SK-N-SH treated with all-trans-retinoic acid at 6 μM for 48 hours (cell line): ENCODE data around the gene SLC12A7.

Source experiments
- ATAC-seq: fragments of 200-7000 bp; cut with Tn5 transposase; 3 replicates; pipeline ENCODE4 v1.9.1; 2020; ENCODE audit warnings: mild to moderate bottlenecking, moderate library complexity
- ARNTL ChIP-seq: fragments of 450-650 bp; formaldehyde crosslinking; IDR thresholded peaks from 2 replicates; pipeline ENCODE4 v1.5.0; 2020; ENCODE audit warnings: low read depth, mild to moderate bottlenecking, moderate library complexity, borderline replicate concordance
- BACH2 ChIP-seq: fragments of 250-450 bp; sonication (Bioruptor Pico); IDR thresholded peaks from 2 replicates; pipeline ENCODE4 v1.9.0; 2021; ENCODE audit warnings: mild to moderate bottlenecking, borderline replicate concordance
- CREB5 ChIP-seq: fragments of 250-450 bp; sonication (Bioruptor Pico); IDR thresholded peaks from 2 replicates; pipeline ENCODE4 v1.5.1; 2020; ENCODE audit warnings: low read depth, mild to moderate bottlenecking, moderate library complexity
- CSDC2 ChIP-seq: fragments of 250-450 bp; sonication (Bioruptor Pico); IDR thresholded peaks from 2 replicates; pipeline ENCODE4 v1.5.0; 2020; ENCODE audit warnings: mild to moderate bottlenecking, moderate library complexity
- CSRNP3 ChIP-seq: fragments of 250-450 bp; sonication (Bioruptor Pico); IDR thresholded peaks from 2 replicates; pipeline ENCODE4 v1.5.1; 2021; ENCODE audit warnings: mild to moderate bottlenecking, moderate library complexity
- ESRRG ChIP-seq: fragments of 250-450 bp; sonication (Bioruptor Pico); IDR thresholded peaks from 2 replicates; pipeline ENCODE4 v1.6.1; 2021; ENCODE audit warnings: mild to moderate bottlenecking
- GLIS3 ChIP-seq: fragments of 250-450 bp; sonication (Bioruptor Pico); IDR thresholded peaks from 2 replicates; pipeline ENCODE4 v1.5.0; 2020; ENCODE audit warnings: mild to moderate bottlenecking, moderate library complexity
- ISL1 ChIP-seq: fragments of 250-450 bp; sonication (Bioruptor Pico); IDR thresholded peaks from 2 replicates; pipeline ENCODE4 v2.1.2; 2022; ENCODE audit warnings: mild to moderate bottlenecking, moderate library complexity
- OSR1 ChIP-seq: fragments of 250-450 bp; sonication (Bioruptor Pico); IDR thresholded peaks from 2 replicates; pipeline ENCODE4 v1.8.0; 2022; ENCODE audit warnings: moderate library complexity, mild to moderate bottlenecking, inconsistent platforms
- PATZ1 ChIP-seq: fragments of 250-450 bp; sonication (Bioruptor Pico); IDR thresholded peaks from 2 replicates; pipeline ENCODE4 v1.8.0; 2020; ENCODE audit warnings: mild to moderate bottlenecking, moderate library complexity, borderline replicate concordance
- PPARA ChIP-seq: fragments of 250-450 bp; sonication (Bioruptor Pico); IDR thresholded peaks from 2 replicates; pipeline ENCODE4 v1.5.0; 2020; ENCODE audit warnings: mild to moderate bottlenecking, borderline replicate concordance
- RARB ChIP-seq: fragments of 250-450 bp; sonication (Bioruptor Pico); IDR thresholded peaks from 2 replicates; pipeline ENCODE4 v1.8.0; 2021; ENCODE audit warnings: mild to moderate bottlenecking, moderate library complexity
- SNAI2 ChIP-seq: fragments of 250-450 bp; sonication (Bioruptor Pico); IDR thresholded peaks from 2 replicates; pipeline ENCODE4 v1.5.0; 2020; ENCODE audit warnings: mild to moderate bottlenecking, moderate library complexity
- TCF4 ChIP-seq: fragments of 250-450 bp; sonication (Bioruptor Pico); IDR thresholded peaks from 2 replicates; pipeline ENCODE4 v1.8.0; 2021; ENCODE audit warnings: mild to moderate bottlenecking, moderate library complexity, borderline replicate concordance
- TOX ChIP-seq: fragments of 250-450 bp; sonication (Bioruptor Pico); IDR thresholded peaks from 2 replicates; pipeline ENCODE4 v1.8.0; 2021; ENCODE audit warnings: mild to moderate bottlenecking, moderate library complexity, borderline replicate concordance
- ZC3H10 ChIP-seq: fragments of 250-450 bp; sonication (Bioruptor Pico); IDR thresholded peaks from 2 replicates; pipeline ENCODE4 v1.5.1; 2021; ENCODE audit warnings: mild to moderate bottlenecking, moderate library complexity
- ZFP30 ChIP-seq: fragments of 450-650 bp; formaldehyde crosslinking; IDR thresholded peaks from 2 replicates; pipeline ENCODE4 v1.5.0; 2022; ENCODE audit warnings: mild to moderate bottlenecking, moderate library complexity
- ZNF565 ChIP-seq: fragments of 450-650 bp; formaldehyde crosslinking; conservative IDR thresholded peaks from 2 replicates; pipeline ENCODE4 v1.5.0; 2020; ENCODE audit warnings: low read depth, mild to moderate bottlenecking, moderate library complexity
- ZNF70 ChIP-seq: fragments of 450-650 bp; formaldehyde crosslinking; IDR thresholded peaks from 2 replicates; pipeline ENCODE4 v1.5.0; 2020; ENCODE audit warnings: mild to moderate bottlenecking, moderate library complexity
- ZNF8 ChIP-seq: fragments of 450-650 bp; formaldehyde crosslinking; IDR thresholded peaks from 2 replicates; pipeline ENCODE4 v1.5.0; 2020; ENCODE audit warnings: mild to moderate bottlenecking, moderate library complexity
- TF ChIP-seq, protein P1 (sequence below): fragments of 250-450 bp; sonication (Bioruptor Pico); IDR thresholded peaks from 2 replicates; pipeline ENCODE4 v1.8.0; 2021; ENCODE audit warnings: low read depth, mild to moderate bottlenecking, moderate library complexity, borderline replicate concordance
- TF ChIP-seq, protein P2 (sequence below): fragments of 250-450 bp; sonication (Bioruptor Pico); IDR thresholded peaks from 2 replicates; pipeline ENCODE4 v1.5.0; 2020; ENCODE audit warnings: mild to moderate bottlenecking, moderate library complexity

Gene SLC12A7

GRCh38 chr5:1090538-1090937 is 21.3 kb downstream of the SLC12A7 start:
- no peak for ATAC-seq
- no peak for TF ChIP-seq CSRNP3 (CRISPR knock-in tag)
- no peak for TF ChIP-seq ESRRG (CRISPR knock-in tag)
- TF ChIP-seq BACH2 (CRISPR knock-in tag) = no peak
- TF ChIP-seq CREB5 = no peak
- TF ChIP-seq RARB (CRISPR knock-in tag) = no peak
- no peak for TF ChIP-seq ZC3H10
- TF ChIP-seq ISL1 = no peak
- no peak for TF ChIP-seq SNAI2 (CRISPR knock-in tag)
- no peak for TF ChIP-seq CSDC2 (CRISPR knock-in tag)
- TF ChIP-seq ZNF8 (CRISPR knock-in tag) = no peak
- no peak for TF ChIP-seq ZNF70 (CRISPR knock-in tag)
- no peak for TF ChIP-seq ZFP30 (CRISPR knock-in tag)
- TF ChIP-seq, protein P1, sequence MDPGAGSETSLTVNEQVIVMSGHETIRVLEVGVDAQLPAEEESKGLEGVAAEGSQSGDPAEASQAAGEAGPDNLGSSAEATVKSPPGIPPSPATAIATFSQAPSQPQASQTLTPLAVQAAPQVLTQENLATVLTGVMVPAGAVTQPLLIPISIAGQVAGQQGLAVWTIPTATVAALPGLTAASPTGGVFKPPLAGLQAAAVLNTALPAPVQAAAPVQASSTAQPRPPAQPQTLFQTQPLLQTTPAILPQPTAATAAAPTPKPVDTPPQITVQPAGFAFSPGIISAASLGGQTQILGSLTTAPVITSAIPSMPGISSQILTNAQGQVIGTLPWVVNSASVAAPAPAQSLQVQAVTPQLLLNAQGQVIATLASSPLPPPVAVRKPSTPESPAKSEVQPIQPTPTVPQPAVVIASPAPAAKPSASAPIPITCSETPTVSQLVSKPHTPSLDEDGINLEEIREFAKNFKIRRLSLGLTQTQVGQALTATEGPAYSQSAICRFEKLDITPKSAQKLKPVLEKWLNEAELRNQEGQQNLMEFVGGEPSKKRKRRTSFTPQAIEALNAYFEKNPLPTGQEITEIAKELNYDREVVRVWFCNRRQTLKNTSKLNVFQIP = no peak
- TF ChIP-seq PATZ1 (CRISPR knock-in tag) = no peak
- no peak for TF ChIP-seq GLIS3 (CRISPR knock-in tag)
- TF ChIP-seq, all 23 proteins: peak for 0

DNA sequence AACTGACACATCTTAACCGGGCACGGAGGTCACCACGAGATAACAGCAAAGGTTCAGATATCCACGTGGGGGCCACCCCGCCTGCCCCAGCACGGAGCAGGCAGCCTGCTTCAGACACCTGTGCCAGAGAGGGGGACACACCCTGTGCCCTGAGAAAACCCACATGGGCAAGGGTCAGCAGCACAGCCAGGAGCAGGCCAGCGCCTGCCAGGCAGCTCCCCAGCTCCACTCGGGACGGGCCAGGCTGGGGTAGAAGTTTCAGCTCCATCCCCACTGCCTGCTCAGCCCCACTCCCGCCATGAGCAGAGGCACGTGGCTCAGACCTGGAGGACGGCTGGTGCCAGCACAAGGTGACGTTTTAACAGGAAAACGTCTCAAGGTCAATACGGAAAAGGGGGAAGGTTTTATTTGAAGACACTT is 22.2 kb downstream of the SLC12A7 start:
- TF ChIP-seq BACH2 (CRISPR knock-in tag) (no peak), ZNF565 (CRISPR knock-in tag) (no peak), PATZ1 (CRISPR knock-in tag) (no peak), ESRRG (CRISPR knock-in tag) (no peak), ARNTL (no peak), PPARA (CRISPR knock-in tag) (no peak), ISL1 (no peak), ZNF8 (CRISPR knock-in tag) (no peak), OSR1 (no peak), TCF4 (CRISPR knock-in tag) (no peak), CSDC2 (CRISPR knock-in tag) (no peak), TOX (CRISPR knock-in tag) (no peak), CSRNP3 (CRISPR knock-in tag) (no peak), SNAI2 (CRISPR knock-in tag) (no peak), ZFP30 (CRISPR knock-in tag) (no peak), RARB (CRISPR knock-in tag) (no peak), CREB5 (no peak), ZC3H10 (no peak)
- TF ChIP-seq, protein P2, sequence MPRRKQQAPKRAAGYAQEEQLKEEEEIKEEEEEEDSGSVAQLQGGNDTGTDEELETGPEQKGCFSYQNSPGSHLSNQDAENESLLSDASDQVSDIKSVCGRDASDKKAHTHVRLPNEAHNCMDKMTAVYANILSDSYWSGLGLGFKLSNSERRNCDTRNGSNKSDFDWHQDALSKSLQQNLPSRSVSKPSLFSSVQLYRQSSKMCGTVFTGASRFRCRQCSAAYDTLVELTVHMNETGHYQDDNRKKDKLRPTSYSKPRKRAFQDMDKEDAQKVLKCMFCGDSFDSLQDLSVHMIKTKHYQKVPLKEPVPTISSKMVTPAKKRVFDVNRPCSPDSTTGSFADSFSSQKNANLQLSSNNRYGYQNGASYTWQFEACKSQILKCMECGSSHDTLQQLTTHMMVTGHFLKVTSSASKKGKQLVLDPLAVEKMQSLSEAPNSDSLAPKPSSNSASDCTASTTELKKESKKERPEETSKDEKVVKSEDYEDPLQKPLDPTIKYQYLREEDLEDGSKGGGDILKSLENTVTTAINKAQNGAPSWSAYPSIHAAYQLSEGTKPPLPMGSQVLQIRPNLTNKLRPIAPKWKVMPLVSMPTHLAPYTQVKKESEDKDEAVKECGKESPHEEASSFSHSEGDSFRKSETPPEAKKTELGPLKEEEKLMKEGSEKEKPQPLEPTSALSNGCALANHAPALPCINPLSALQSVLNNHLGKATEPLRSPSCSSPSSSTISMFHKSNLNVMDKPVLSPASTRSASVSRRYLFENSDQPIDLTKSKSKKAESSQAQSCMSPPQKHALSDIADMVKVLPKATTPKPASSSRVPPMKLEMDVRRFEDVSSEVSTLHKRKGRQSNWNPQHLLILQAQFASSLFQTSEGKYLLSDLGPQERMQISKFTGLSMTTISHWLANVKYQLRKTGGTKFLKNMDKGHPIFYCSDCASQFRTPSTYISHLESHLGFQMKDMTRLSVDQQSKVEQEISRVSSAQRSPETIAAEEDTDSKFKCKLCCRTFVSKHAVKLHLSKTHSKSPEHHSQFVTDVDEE (CRISPR knock-in tag) = no peak
- no peak for ATAC-seq
